Lower leg skin (tissue), 4 donors: Measurements from ENCODE around the gene B3GAT2. TPM values are rescaled to one million over a fixed set of nuclear protein-coding genes. Genes with fewer than 3 reads are reported as not detected.

ENCODE experiments used
- DNase-seq, 2 donors: peaks; one replicate each; pipeline ENCODE4 v3.0.0-alpha.2; 2019; ENCODE audit warnings: low spot score in 2 of 2
- H3K4me3 ChIP-seq: fragments of 200-600 bp; sonication (generic); 2 replicates; pipeline ENCODE4 v1.5.1; 2017; ENCODE audit warnings: mild to moderate bottlenecking, low read depth; ENCODE audit not compliant: poor library complexity, severe bottlenecking
- CTCF ChIP-seq, 3 donors: fragments of 450-650 bp; IDR thresholded peaks; one replicate each; pipeline ENCODE4 v1.5.1; 2016; ENCODE audit warnings: antibody characterized with exemption in 3 of 3, mild to moderate bottlenecking in 3 of 3, moderate library complexity in 2 of 3
- POLR2A ChIP-seq, 2 donors: fragments of 450-650 bp; IDR thresholded peaks; one replicate each; pipeline ENCODE4 v1.6.1; 2016 to 2017; ENCODE audit warnings: antibody characterized with exemption in 2 of 2, mild to moderate bottlenecking in 1 of 2, moderate library complexity in 1 of 2
- WGBS, 2 donors: methylation state at CpG; one replicate each; pipeline ENCODE4 v1.1.5; 2018; 5-methylcytosine and 5-hydroxymethylcytosine counted together
- intact Hi-C: fragments of 100-400 bp; cut with DNase I; formaldehyde crosslinking; loops from one replicate; pipeline ENCODE4 v1.15.0; 2023; ENCODE audit warnings: low total_unique reads
- total RNA-seq, 4 donors: library from RNA; depleted of rRNA; stranded (reverse); fragments of >200 nt; gene quantifications; one replicate each; pipeline ENCODE4 v1.1.0, GENCODE V29; 2016

B3GAT2 gene
- total RNA-seq, 4 donors from 2014 or later: not detected

GRCh38 chr6:70991253-70991652, 34.4 kb upstream of the B3GAT2 start:
- 77 to 88% methylated on average over 2 of the region's 2 CpGs for WGBS, 2 donors
- TF ChIP-seq CTCF (IDR thresholded peaks at IDR 0.05) (no peak), POLR2A (IDR thresholded peaks at IDR 0.05) (no peak)
- no peak overlapping the region for H3K4me3 ChIP-seq
- intact Hi-C loops: no loop called here
- DNase-seq: no peak

DNA sequence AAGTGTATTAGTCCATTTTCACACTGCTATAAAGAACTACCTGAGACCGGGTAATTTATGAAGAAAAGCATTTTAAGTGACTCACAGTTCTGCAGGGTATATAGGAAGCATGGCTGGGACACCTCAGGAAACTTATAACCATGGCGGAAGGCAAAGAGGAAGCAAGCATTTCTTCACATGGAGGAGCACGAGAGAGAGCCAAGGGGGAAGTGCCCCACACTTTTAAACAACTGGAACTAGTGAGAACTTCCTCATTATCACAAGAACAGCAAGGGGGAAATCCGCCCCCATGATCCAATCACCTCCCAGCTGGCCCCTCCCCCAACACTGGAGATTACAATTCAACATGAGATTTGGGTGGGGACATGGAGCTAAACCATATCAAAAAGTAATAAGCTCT, 28.3 kb upstream of the B3GAT2 start:
- intact Hi-C loops: no loop called here
- TF ChIP-seq POLR2A (IDR thresholded peaks at IDR 0.05) (no peak), CTCF (IDR thresholded peaks at IDR 0.05) (no peak)
- no peak overlapping the region for H3K4me3 ChIP-seq
- WGBS, 2 donors: 61 to 90% methylated on average over 4 of the region's 4 CpGs
- no peak for DNase-seq

GRCh38 chr6:70982747-70983146, 25.9 kb upstream of the B3GAT2 start:
- TF ChIP-seq CTCF (IDR thresholded peaks at IDR 0.05): no peak
- no peak for TF ChIP-seq POLR2A (IDR thresholded peaks at IDR 0.05)
- intact Hi-C loops: no loop called here
- WGBS, 2 donors: 88 to 89% methylated on average over 3 of the region's 3 CpGs
- no peak for DNase-seq
- H3K4me3 ChIP-seq: no peak overlapping the region

DNA sequence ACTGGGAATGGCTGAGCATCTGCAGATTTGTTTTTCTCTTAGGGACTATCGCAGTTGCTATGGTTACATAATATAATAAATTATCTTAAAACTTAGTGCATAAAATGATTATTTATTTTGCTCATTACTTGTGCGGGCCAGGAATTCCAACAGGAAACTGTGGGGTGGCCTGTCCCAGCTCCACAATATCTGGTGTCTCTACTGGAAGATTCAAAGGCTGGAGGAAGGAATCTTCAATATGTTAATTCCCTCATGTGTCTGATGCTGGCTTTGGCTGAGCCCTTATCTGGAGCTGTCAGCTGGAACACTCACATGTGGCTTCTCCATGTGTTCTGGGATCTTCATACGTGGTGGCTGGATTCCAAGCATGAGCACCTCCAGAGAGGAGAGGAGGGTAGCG, 23.9 kb upstream of the B3GAT2 start:
- DNase-seq: no peak
- H3K4me3 ChIP-seq: no peak overlapping the region
- 41 to 55% methylated on average over 4 of the region's 4 CpGs for whole genome bisulfite sequencing, 2 donors
- TF ChIP-seq POLR2A (IDR thresholded peaks at IDR 0.05) (no peak), CTCF (IDR thresholded peaks at IDR 0.05) (no peak)
- intact Hi-C loops: no loop called here

DNA sequence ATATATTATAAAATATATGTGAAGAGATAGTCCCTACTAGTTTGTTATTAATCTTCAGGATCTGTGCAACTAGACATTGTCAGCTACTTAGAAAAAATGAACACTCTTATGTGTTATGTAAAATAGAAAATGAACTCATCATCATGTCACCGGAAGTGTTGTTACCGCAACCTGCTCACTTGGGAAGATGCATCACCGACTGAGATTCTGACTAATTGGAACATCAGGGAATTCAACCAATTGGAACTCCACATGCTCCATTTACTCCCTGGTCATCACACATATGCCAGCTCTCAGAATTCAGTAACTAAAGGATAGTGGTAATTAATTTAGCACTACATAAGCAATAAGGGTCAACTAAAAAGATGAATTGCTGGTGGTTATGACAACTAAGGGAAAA, 16.7 kb upstream of the B3GAT2 start:
- no peak overlapping the region for H3K4me3 ChIP-seq
- TF ChIP-seq CTCF (IDR thresholded peaks at IDR 0.05) (no peak), POLR2A (IDR thresholded peaks at IDR 0.05) (no peak)
- WGBS, 2 donors: 90 to 92% methylated on average over 3 of the region's 3 CpGs
- no peak for DNase-seq
- intact Hi-C loops: no loop called here

GRCh38 chr6:70967049-70967448, 10.2 kb upstream of the B3GAT2 start:
- WGBS, 2 donors: 91 to 94% methylated on average over 3 of the region's 3 CpGs
- intact Hi-C loops: no loop called here
- H3K4me3 ChIP-seq: no peak overlapping the region
- TF ChIP-seq POLR2A (IDR thresholded peaks at IDR 0.05) (no peak), CTCF (IDR thresholded peaks at IDR 0.05) (no peak)
- DNase-seq: no peak
